SK-N-SH (cell line): ENCODE measurements around the gene C22orf15. TPM values are rescaled to one million over a fixed set of nuclear protein-coding genes. Genes with fewer than 3 reads are reported as not detected.

Experiments used
- CTCF ChIA-PET: fragments of 300-600, 350-600 bp; formaldehyde crosslinking; extraction: SDS; loops from one replicate; lab custom pipeline; 2021; lab: Yijun Ruan, JAX
- POLR2A ChIA-PET: fragments of 350-600 bp; sonication (Branson Sonifier 250); formaldehyde crosslinking; extraction: SDS; loops from one replicate; lab custom pipeline; 2020; ENCODE audit warnings: antibody characterized with exemption, inconsistent platforms; lab: Yijun Ruan, JAX
- DNase-seq: peaks from one replicate; pipeline ENCODE4 v3.0.0; 2012
- H2AFZ ChIP-seq: fragments of 200-600 bp; sonication (generic); 2 replicates; pipeline ENCODE4 v1.8.1; 2016; ENCODE audit warnings: antibody characterized with exemption, mild to moderate bottlenecking, low read depth
- H3F3A ChIP-seq: fragments of 200-600 bp; sonication (generic); replicated peaks from 2 replicates; pipeline ENCODE3; 2016; ENCODE audit warnings: antibody characterized with exemption, mild to moderate bottlenecking; ENCODE audit not compliant: insufficient read depth
- H3K27ac ChIP-seq, 2 experiments: fragments of 200-500 bp in 1 of 2; fragments of 200-600 bp in 1 of 2; sonication (Bioruptor generic) in 1 of 2; sonication (generic), shearing (Covaris generic) in 1 of 2; 2 replicates each; pipeline versions ENCODE4 v1.5.1 to v1.6.1; 2014 to 2016; ENCODE audit warnings: low read depth in 2 of 2, inconsistent platforms in 1 of 2, low read length in 1 of 2, mild to moderate bottlenecking in 1 of 2, mixed read lengths in 1 of 2
- H3K27me3 ChIP-seq: fragments of 200-600 bp; sonication (generic), shearing (Covaris generic); 2 replicates; pipeline ENCODE4 v1.6.1; 2016; ENCODE audit warnings: mixed run types; ENCODE audit not compliant: insufficient read depth
- H3K36me3 ChIP-seq, 2 experiments: fragments of 200-500 bp in 1 of 2; fragments of 200-600 bp in 1 of 2; sonication (Bioruptor generic) in 1 of 2; sonication (generic) in 1 of 2; replicated peaks in 1 of 2; 2 replicates each; pipeline versions ENCODE3 to v1.5.1; 2014 to 2016; ENCODE audit warnings: low read length in 1 of 2, mild to moderate bottlenecking in 1 of 2; ENCODE audit not compliant: insufficient read depth in 2 of 2, control insufficient read depth in 1 of 2
- H3K4me1 ChIP-seq, 2 experiments: fragments of 200-500 bp in 1 of 2; fragments of 200-600 bp in 1 of 2; sonication (Bioruptor generic) in 1 of 2; sonication (generic), shearing (Covaris generic) in 1 of 2; 2 replicates each; pipeline versions ENCODE4 v1.5.1 to v1.6.1; 2014 to 2016; ENCODE audit warnings: low read depth in 1 of 2, low read length in 1 of 2, mixed run types in 1 of 2; ENCODE audit not compliant: insufficient read depth in 2 of 2, control insufficient read depth in 1 of 2
- H3K4me2 ChIP-seq: fragments of 200-600 bp; sonication (generic), shearing (Covaris generic); 2 replicates; pipeline ENCODE4 v1.6.1; 2017; ENCODE audit warnings: mixed run types
- H3K4me3 ChIP-seq, 2 experiments: fragments of 200-500 bp in 1 of 2; fragments of 200-600 bp in 1 of 2; sonication (Bioruptor generic) in 1 of 2; sonication (generic), shearing (Covaris generic) in 1 of 2; 2 replicates each; pipeline versions ENCODE4 v1.5.1 to v1.8.1; 2014 to 2016; ENCODE audit warnings: low read depth in 2 of 2, inconsistent platforms in 1 of 2, low read length in 1 of 2, mild to moderate bottlenecking in 1 of 2, mixed read lengths in 1 of 2, moderate library complexity in 1 of 2
- H3K79me2 ChIP-seq: fragments of 200-600 bp; sonication (generic); 2 replicates; pipeline ENCODE4 v1.8.1; 2017; ENCODE audit warnings: mild to moderate bottlenecking; ENCODE audit not compliant: insufficient read depth
- H3K9ac ChIP-seq: fragments of 200-600 bp; sonication (generic); 2 replicates; pipeline ENCODE4 v1.6.1; 2017; ENCODE audit warnings: mixed run types
- H3K9me2 ChIP-seq: fragments of 200-600 bp; sonication (generic); 2 replicates; pipeline ENCODE4 v1.6.1; 2017; ENCODE audit warnings: mixed run types
- H3K9me3 ChIP-seq: fragments of 200-600 bp; sonication (generic); 2 replicates; pipeline ENCODE4 v1.6.1; 2017; ENCODE audit warnings: mixed run types, mild to moderate bottlenecking, moderate library complexity
- H4K20me1 ChIP-seq: fragments of 200-600 bp; sonication (generic); 2 replicates; pipeline ENCODE4 v1.6.1; 2017; ENCODE audit warnings: mild to moderate bottlenecking, mixed run types; ENCODE audit not compliant: insufficient read depth
- CHD2 ChIP-seq: fragments of 150-350 bp; IDR thresholded peaks from 2 replicates; pipeline ENCODE4 v1.6.1; 2018; ENCODE audit warnings: low read length; ENCODE audit not compliant: partially characterized antibody
- EP300 ChIP-seq, 2 experiments: IDR thresholded peaks; 2 replicates each; pipeline versions ENCODE4 v1.4.0 to v1.6.1; 2012; ENCODE audit warnings: borderline replicate concordance in 1 of 2, low read depth in 1 of 2, low read length in 1 of 2
- FOXJ3 ChIP-seq: sonication (generic); formaldehyde crosslinking; IDR thresholded peaks from 2 replicates; pipeline ENCODE4 v1.5.1; 2020; ENCODE audit warnings: mild to moderate bottlenecking, missing genetic modification reagents
- FOXM1 ChIP-seq: IDR thresholded peaks from 2 replicates; pipeline ENCODE4 v1.4.0; 2012; ENCODE audit warnings: low read depth, mild to moderate bottlenecking
- GABPA ChIP-seq: IDR thresholded peaks from 2 replicates; pipeline ENCODE4 v1.4.0; 2012; ENCODE audit warnings: low read depth, mild to moderate bottlenecking
- MXI1 ChIP-seq: IDR thresholded peaks from 2 replicates; pipeline ENCODE4 v1.6.1; 2012; ENCODE audit warnings: mild to moderate bottlenecking, low read depth, low read length, improper control_type of control experiment
- PBX3 ChIP-seq: IDR thresholded peaks from 2 replicates; pipeline ENCODE4; 2012
- RAD21 ChIP-seq: IDR thresholded peaks from 2 replicates; pipeline ENCODE4 v1.6.1; 2012; ENCODE audit warnings: mild to moderate bottlenecking, low read length
- RCOR1 ChIP-seq: fragments of 150-350 bp; IDR thresholded peaks from 2 replicates; pipeline ENCODE4 v1.6.1; 2017; ENCODE audit warnings: antibody characterized with exemption, low read length
- TAF1 ChIP-seq: IDR thresholded peaks from 2 replicates; pipeline ENCODE4 v1.6.1; 2012; ENCODE audit warnings: low read depth, mild to moderate bottlenecking, low read length, moderate library complexity, borderline replicate concordance
- TEAD4 ChIP-seq: IDR thresholded peaks from 2 replicates; pipeline ENCODE4 v1.4.0; 2012; ENCODE audit warnings: mild to moderate bottlenecking, borderline replicate concordance; ENCODE audit not compliant: insufficient read depth
- WGBS: methylation state at CpG from one replicate; pipeline ENCODE4 v1.1.6; 2017; ENCODE audit warnings: low lambda C conversion rate; 5-methylcytosine and 5-hydroxymethylcytosine counted together
- polyA plus RNA-seq, 3 experiments: library from polyadenylated mRNA; depleted of rRNA; stranded (reverse); fragments of >200 nt; gene quantifications; 2 replicates each; pipeline ENCODE4 v1.2.3, GENCODE V29; 2012
- TF ChIP-seq, protein P1 (sequence below): IDR thresholded peaks from 2 replicates; pipeline ENCODE4 v1.4.0; 2012; ENCODE audit warnings: low read depth, borderline replicate concordance
- TF ChIP-seq, protein P2 (sequence below): IDR thresholded peaks from 2 replicates; pipeline ENCODE4 v1.6.1; 2012; ENCODE audit warnings: mild to moderate bottlenecking, low read depth, low read length, moderate library complexity

C22orf15 gene
- polyA plus RNA-seq, 1 of the 3 experiments (the other 2 are of a cell fraction) = 1.6 TPM

- H3K27me3 ChIP-seq = no peaks in the 10 kb centered on the region
- TF ChIP-seq TAF1 (no peak), EP300 (IDR thresholded peaks at IDR 0.05; ENCODE audit: borderline replicate concordance in 1 of 2, low read depth in 1 of 2, low read length in 1 of 2) (no peak), MXI1 (no peak), FOXJ3 (no peak), PBX3 (no peak), GABPA (no peak), RCOR1 (no peak), RAD21 (no peak)
- TF ChIP-seq, protein P1, sequence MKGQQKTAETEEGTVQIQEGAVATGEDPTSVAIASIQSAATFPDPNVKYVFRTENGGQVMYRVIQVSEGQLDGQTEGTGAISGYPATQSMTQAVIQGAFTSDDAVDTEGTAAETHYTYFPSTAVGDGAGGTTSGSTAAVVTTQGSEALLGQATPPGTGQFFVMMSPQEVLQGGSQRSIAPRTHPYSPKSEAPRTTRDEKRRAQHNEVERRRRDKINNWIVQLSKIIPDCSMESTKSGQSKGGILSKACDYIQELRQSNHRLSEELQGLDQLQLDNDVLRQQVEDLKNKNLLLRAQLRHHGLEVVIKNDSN = no peak
- ChIA-PET POLR2A (no interaction called here), CTCF (interaction anchor here (1.1 to 2.4 kb wide), 4 partner anchors 9 to 71 kb away, joined by 3 to 13 read pairs (median 4); no protein-coding TSS in a partner anchor)
- no peak overlapping the region for H2AFZ ChIP-seq
- H4K20me1 ChIP-seq = no peaks in the 10 kb centered on the region
- H3K79me2 ChIP-seq = no peaks in the 10 kb centered on the region
- no peak overlapping the region for H3K27ac ChIP-seq
- no peak overlapping the region for H3K9ac ChIP-seq
- no peaks in the 10 kb centered on the region for H3K9me3 ChIP-seq
- H3K4me1 ChIP-seq = peaks cover 0 to 29% of the 10 kb centered on the region in 2 experiments; a peak in 2 of 4 replicates
- no peak for DNase-seq
- H3K4me3 ChIP-seq = no peak overlapping the region
- H3K36me3 ChIP-seq = peaks cover 0 to 3% of the 10 kb centered on the region in 2 experiments
- H3F3A ChIP-seq = peaks cover 10% of the 10 kb centered on the region
- no CpG with 5 or more reads among the region's 16 CpGs for WGBS
- no peaks in the 10 kb centered on the region for H3K9me2 ChIP-seq
- no peak overlapping the region for H3K4me2 ChIP-seq
Observed at GRCh38 chr22:23779083-23779482, 16.3 kb downstream of the C22orf15 start.

DNA sequence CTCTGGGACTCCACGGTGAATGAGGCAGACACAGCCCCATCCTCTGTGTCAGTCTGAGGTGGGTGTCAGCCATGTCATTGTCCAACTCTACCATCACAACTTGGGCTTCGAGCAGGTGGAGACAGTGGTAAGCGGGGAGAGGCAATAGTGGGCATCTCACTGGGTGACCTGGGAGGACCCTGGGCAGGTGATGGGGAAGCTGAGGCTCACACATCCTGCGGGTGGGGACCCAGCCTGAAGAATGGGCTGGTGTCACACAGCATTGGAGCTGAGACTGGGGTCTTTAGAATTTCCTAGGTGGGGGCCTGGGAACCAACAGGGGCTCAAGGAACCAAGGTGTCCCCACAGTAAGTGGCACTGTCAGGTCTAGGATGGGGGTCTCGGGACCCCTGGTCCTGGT, 16.9 kb downstream of the C22orf15 start:
- Histone ChIP-seq H3K4me1 (peaks cover 0 to 22% of the 10 kb centered on the region in 2 experiments; a peak in 2 of 4 replicates), H3K9me2 (no peaks in the 10 kb centered on the region), H3K4me3 (no peak overlapping the region), H3K79me2 (no peaks in the 10 kb centered on the region), H3K27ac (no peak overlapping the region), H3F3A (peaks cover 14% of the 10 kb centered on the region), H4K20me1 (no peaks in the 10 kb centered on the region), H2AFZ (no peak overlapping the region), H3K9ac (no peak overlapping the region), H3K36me3 (peaks cover 0 to 3% of the 10 kb centered on the region in 2 experiments), H3K4me2 (no peak overlapping the region), H3K27me3 (no peaks in the 10 kb centered on the region), H3K9me3 (no peaks in the 10 kb centered on the region)
- TF ChIP-seq, protein P1 = no peak
- TF ChIP-seq TEAD4 (no peak), CHD2 (no peak), FOXM1 (no peak)
- TF ChIP-seq, protein P2, sequence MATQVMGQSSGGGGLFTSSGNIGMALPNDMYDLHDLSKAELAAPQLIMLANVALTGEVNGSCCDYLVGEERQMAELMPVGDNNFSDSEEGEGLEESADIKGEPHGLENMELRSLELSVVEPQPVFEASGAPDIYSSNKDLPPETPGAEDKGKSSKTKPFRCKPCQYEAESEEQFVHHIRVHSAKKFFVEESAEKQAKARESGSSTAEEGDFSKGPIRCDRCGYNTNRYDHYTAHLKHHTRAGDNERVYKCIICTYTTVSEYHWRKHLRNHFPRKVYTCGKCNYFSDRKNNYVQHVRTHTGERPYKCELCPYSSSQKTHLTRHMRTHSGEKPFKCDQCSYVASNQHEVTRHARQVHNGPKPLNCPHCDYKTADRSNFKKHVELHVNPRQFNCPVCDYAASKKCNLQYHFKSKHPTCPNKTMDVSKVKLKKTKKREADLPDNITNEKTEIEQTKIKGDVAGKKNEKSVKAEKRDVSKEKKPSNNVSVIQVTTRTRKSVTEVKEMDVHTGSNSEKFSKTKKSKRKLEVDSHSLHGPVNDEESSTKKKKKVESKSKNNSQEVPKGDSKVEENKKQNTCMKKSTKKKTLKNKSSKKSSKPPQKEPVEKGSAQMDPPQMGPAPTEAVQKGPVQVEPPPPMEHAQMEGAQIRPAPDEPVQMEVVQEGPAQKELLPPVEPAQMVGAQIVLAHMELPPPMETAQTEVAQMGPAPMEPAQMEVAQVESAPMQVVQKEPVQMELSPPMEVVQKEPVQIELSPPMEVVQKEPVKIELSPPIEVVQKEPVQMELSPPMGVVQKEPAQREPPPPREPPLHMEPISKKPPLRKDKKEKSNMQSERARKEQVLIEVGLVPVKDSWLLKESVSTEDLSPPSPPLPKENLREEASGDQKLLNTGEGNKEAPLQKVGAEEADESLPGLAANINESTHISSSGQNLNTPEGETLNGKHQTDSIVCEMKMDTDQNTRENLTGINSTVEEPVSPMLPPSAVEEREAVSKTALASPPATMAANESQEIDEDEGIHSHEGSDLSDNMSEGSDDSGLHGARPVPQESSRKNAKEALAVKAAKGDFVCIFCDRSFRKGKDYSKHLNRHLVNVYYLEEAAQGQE = no peak
- ChIA-PET POLR2A (no interaction called here), CTCF (interaction anchor here (1.1 to 2.7 kb wide), 2 partner anchors 11 to 70 kb away, joined by 3 to 10 read pairs; no protein-coding TSS in a partner anchor)
- WGBS = 91% methylated on average over 4 of the region's 5 CpGs
- DNase-seq = no peak
